PFSK-1 (cell line): ENCODE measurements around the gene CASZ1.

Experiments used
- FOXP2 ChIP-seq: optimal IDR thresholded peaks from 2 replicates; pipeline ENCODE3; 2011; ENCODE audit warnings: borderline replicate concordance, control low read depth, inconsistent platforms; ENCODE audit not compliant: insufficient read depth; ENCODE audit errors: extremely low read length, extremely low read depth
- POLR2AphosphoS5 ChIP-seq: IDR thresholded peaks from 2 replicates; pipeline ENCODE4 v1.6.1; 2012; ENCODE audit warnings: low read depth, mild to moderate bottlenecking, control low read depth, low read length, moderate library complexity
- SIN3A ChIP-seq: IDR thresholded peaks from 2 replicates; pipeline ENCODE4 v1.6.1; 2012; ENCODE audit warnings: mild to moderate bottlenecking, low read length, moderate library complexity, borderline replicate concordance; ENCODE audit not compliant: insufficient read depth
- TAF1 ChIP-seq: IDR thresholded peaks from 2 replicates; pipeline ENCODE4 v1.6.1; 2012; ENCODE audit warnings: low read length, control low read depth, borderline replicate concordance; ENCODE audit not compliant: insufficient read depth
- TF ChIP-seq, protein P1 (sequence below), 2 experiments: IDR thresholded peaks; 2 replicates each; pipeline versions ENCODE4 v1.6.1 to v1.8.0; 2011 to 2012; ENCODE audit warnings: low read depth in 2 of 2, low read length in 2 of 2, control low read depth in 1 of 2, inconsistent platforms in 1 of 2, mild to moderate bottlenecking in 1 of 2, moderate library complexity in 1 of 2; ENCODE audit not compliant: insufficient read depth in 1 of 2

Gene CASZ1

DNA sequence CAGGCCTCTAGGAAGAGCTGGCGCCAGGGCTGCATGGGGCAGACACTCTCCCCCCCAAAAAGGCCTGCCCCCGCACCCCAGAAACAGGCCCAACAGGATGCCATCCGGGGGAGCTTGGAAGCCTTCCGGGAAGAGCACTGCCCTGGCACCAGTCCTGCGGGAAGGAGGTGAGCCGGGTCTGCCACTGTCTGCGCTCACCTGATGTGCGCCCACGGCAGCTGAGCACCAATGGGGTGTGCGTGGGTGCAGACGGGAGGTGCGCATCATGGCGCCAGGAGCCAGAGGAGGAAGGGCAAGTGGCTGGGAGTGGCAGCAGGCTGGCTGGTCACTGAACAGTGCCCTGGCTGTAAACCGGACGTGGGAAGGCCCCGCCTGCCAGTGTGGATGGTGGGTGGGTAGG is 73.6 kb downstream of the CASZ1 start:
- TF ChIP-seq, protein P1, sequence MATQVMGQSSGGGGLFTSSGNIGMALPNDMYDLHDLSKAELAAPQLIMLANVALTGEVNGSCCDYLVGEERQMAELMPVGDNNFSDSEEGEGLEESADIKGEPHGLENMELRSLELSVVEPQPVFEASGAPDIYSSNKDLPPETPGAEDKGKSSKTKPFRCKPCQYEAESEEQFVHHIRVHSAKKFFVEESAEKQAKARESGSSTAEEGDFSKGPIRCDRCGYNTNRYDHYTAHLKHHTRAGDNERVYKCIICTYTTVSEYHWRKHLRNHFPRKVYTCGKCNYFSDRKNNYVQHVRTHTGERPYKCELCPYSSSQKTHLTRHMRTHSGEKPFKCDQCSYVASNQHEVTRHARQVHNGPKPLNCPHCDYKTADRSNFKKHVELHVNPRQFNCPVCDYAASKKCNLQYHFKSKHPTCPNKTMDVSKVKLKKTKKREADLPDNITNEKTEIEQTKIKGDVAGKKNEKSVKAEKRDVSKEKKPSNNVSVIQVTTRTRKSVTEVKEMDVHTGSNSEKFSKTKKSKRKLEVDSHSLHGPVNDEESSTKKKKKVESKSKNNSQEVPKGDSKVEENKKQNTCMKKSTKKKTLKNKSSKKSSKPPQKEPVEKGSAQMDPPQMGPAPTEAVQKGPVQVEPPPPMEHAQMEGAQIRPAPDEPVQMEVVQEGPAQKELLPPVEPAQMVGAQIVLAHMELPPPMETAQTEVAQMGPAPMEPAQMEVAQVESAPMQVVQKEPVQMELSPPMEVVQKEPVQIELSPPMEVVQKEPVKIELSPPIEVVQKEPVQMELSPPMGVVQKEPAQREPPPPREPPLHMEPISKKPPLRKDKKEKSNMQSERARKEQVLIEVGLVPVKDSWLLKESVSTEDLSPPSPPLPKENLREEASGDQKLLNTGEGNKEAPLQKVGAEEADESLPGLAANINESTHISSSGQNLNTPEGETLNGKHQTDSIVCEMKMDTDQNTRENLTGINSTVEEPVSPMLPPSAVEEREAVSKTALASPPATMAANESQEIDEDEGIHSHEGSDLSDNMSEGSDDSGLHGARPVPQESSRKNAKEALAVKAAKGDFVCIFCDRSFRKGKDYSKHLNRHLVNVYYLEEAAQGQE (IDR thresholded peaks at IDR 0.05; ENCODE audit: insufficient read depth in 1 of 2, low read depth in 2 of 2, low read length in 2 of 2) = no peak
- TF ChIP-seq TAF1 (no peak), POLR2AphosphoS5 (no peak), FOXP2 (no peak), SIN3A (no peak)

DNA sequence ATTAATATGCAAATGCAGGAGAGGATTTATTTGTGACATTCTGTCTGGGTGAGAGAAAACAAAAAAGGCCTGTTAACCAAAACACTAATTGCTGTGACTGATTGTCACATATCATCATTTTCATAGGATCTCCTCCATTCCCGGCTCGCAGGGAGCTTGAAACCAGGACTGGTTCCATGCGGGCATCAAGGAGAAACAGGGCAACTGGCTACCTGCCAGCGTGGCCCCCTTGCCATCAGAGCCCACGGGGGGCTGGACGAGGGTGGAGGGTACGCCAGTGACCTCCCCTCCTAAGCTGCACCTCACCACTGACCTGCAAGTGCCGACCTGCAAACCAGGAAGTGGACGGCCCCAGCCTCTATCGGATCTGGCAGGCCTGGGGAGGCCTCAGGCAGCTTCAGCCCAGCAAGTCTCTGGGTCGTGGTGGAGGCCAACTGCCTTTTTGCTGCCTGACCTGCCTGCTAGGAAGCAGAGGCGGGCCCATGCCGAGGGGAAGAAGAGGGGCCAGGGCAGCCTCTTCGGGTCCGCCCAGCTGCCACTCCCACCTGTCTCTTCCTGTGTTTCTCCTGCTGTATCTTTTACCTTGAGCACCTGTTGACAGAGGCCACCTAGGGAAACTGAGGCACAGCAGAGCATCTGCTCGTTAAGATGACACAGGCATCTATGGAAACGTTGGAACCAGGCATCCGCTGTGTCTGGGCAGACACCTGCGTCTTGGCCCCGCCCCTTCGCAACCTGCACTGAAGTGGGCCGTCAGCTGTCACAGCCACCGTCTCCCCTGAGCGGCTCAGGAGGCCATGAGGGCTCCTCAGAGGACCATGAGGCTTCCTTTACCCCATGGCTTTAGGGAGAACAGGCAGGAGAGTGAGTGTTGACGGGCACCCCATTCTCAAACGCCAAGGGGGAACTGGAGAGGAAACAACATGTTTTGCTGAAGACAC is 74.8 kb downstream of the CASZ1 start:
- TF ChIP-seq, protein P1 (IDR thresholded peaks at IDR 0.05; ENCODE audit: insufficient read depth in 1 of 2, low read depth in 2 of 2, low read length in 2 of 2) = no peak
- TF ChIP-seq TAF1 (no peak), FOXP2 (no peak), POLR2AphosphoS5 (no peak), SIN3A (no peak)

DNA sequence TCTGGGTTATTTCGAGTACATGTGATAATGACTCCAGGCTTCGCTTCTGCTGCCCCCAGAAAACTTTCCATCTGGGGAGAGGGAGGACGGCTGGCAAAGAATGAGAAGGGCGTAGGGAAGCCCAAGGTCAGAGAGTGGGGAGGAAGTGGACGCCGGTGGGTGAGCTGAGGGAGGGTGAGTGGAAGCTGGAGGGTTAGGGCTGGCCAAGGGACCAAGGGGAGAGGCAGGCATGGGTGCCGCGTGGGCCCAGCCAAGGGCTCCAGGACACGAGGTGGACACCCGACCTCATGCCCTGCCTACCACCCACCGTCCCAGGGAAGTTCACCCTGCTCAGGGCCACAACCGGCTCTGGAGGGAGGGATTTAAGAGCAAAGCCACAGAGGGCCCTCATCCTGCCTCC is 75.8 kb downstream of the CASZ1 start:
- TF ChIP-seq, protein P1 (IDR thresholded peaks at IDR 0.05; ENCODE audit: insufficient read depth in 1 of 2, low read depth in 2 of 2, low read length in 2 of 2) = no peak
- TF ChIP-seq TAF1 = no peak
- no peak for TF ChIP-seq SIN3A
- no peak for TF ChIP-seq FOXP2
- no peak for TF ChIP-seq POLR2AphosphoS5

DNA sequence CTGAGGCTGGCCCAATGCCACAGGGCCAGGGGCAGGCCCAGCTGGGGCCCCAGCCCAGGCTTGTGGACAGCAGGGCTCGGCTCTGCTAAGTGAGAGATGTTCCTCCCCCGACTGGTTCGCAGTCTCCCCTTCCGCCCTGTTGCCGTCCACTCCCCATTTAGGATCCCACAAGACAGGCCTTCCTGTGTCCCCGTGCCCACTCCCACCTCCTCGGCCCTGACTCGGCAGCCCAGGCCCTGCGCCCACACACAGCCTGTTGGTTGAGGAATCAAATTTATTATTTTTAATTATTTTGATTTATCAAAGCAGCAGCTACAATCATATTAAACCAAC is 78.4 kb downstream of the CASZ1 start:
- TF ChIP-seq POLR2AphosphoS5 (no peak), FOXP2 (no peak)
- TF ChIP-seq, protein P1 (IDR thresholded peaks at IDR 0.05; ENCODE audit: insufficient read depth in 1 of 2, low read depth in 2 of 2, low read length in 2 of 2) = no peak
